Tibial nerve (tissue), 4 donors: ENCODE data around the gene SYT9. TPM values are rescaled to one million over a fixed set of nuclear protein-coding genes. Genes with fewer than 3 reads are reported as not detected.
"Not testable (repeated sequence)": the region's sequence is repeated elsewhere in the genome, so short reads cannot be mapped to it uniquely, and the experiment has no call there.

ENCODE experiments used
- DNase-seq, 2 donors: peaks; one replicate each; pipeline ENCODE4 v3.0.0-alpha.2; 2019; ENCODE audit warnings: low spot score in 2 of 2
- H3K27ac ChIP-seq, 4 donors: fragments of 200-600 bp; sonication (generic) in 3 of 4; one replicate each; pipeline ENCODE4 v1.5.1; 2017 to 2019; ENCODE audit warnings: mild to moderate bottlenecking in 1 of 4
- H3K27me3 ChIP-seq, 2 donors: fragments of 200-600 bp; sonication (generic) in 1 of 2; one replicate each; pipeline versions ENCODE4 v1.5.1 to v1.6.0; 2017 to 2019
- H3K36me3 ChIP-seq, 3 donors: fragments of 200-600 bp; sonication (generic); one replicate each; pipeline ENCODE4 v1.5.1; 2018 to 2019
- H3K4me1 ChIP-seq, 4 donors: fragments of 200-600 bp; sonication (generic) in 3 of 4; one replicate each; pipeline ENCODE4 v1.5.1; 2017 to 2019
- H3K4me3 ChIP-seq, 4 donors: fragments of 200-600 bp; sonication (generic) in 3 of 4; one replicate each; pipeline ENCODE4 v1.5.1; 2017 to 2019; ENCODE audit warnings: mild to moderate bottlenecking in 1 of 4, moderate library complexity in 1 of 4
- H3K9me3 ChIP-seq, 4 donors: fragments of 200-600 bp; sonication (generic) in 3 of 4; one replicate each; pipeline ENCODE4 v1.5.1; 2017 to 2019
- CTCF ChIP-seq, 5 experiments: fragments of 200-600 bp in 3 of 5; fragments of 450-650 bp in 2 of 5; sonication (generic) in 3 of 5; IDR thresholded peaks; one replicate each; pipeline ENCODE4 v1.5.1; 2016 to 2019; ENCODE audit warnings: antibody characterized with exemption in 5 of 5, mild to moderate bottlenecking in 3 of 5, moderate library complexity in 2 of 5
- EP300 ChIP-seq, 2 donors: sonication (generic); formaldehyde crosslinking; IDR thresholded peaks; one replicate each; pipeline ENCODE4 v1.6.1; 2017; ENCODE audit warnings: antibody characterized with exemption in 2 of 2, mild to moderate bottlenecking in 1 of 2
- POLR2A ChIP-seq, 2 donors: fragments of 450-650 bp; IDR thresholded peaks; one replicate each; pipeline ENCODE4 v1.6.1; 2017; ENCODE audit warnings: antibody characterized with exemption in 2 of 2, mild to moderate bottlenecking in 2 of 2, moderate library complexity in 2 of 2
- WGBS, 2 donors: methylation state at CpG; one replicate each; pipeline ENCODE4 v1.1.5; 2018; 5-methylcytosine and 5-hydroxymethylcytosine counted together
- small RNA-seq: library from RNA; depleted of rRNA; stranded (forward); fragments of <200 nt; gene quantifications from one replicate; pipeline ENCODE3, GENCODE V24; 2016
- total RNA-seq, 4 donors: library from RNA; depleted of rRNA; stranded (reverse); fragments of >200 nt; gene quantifications; one replicate each; pipeline ENCODE4 v1.1.0, GENCODE V29; 2016

Gene SYT9
- total RNA-seq, 4 donors from 2014 or later = 0.21 to 0.30 TPM; not detected in 2

- Histone ChIP-seq H3K27me3 (no peaks in the 10 kb centered on the region), H3K27ac (peak overlapping the region; percentile 89 to 96 (median 95))
- 1 to 5% methylated on average over 17 to 18 of the region's 31 CpGs for WGBS, 2 donors
These were observed 262.4 kb downstream of the SYT9 start for GRCh38 chr11:7514099-7514591.

GRCh38 chr11:7515447-7515886 is 263.8 kb downstream of the SYT9 start:
- Histone ChIP-seq H3K27ac (peak overlapping the region in 1 of 4 donors; percentile 15), H3K36me3 (no peaks in the 10 kb centered on the region), H3K27me3 (no peaks in the 10 kb centered on the region), H3K9me3 (no peaks in the 10 kb centered on the region), H3K4me1 (peaks cover 0 to 42% (median 27%) of the 10 kb centered on the region in 4 donors), H3K4me3 (no peak overlapping the region)
- whole genome bisulfite sequencing, 2 donors = 89 to 95% methylated on average over 1 of the region's 1 CpG
- TF ChIP-seq CTCF (IDR thresholded peaks at IDR 0.05) = no peak
- no peak for TF ChIP-seq EP300 (IDR thresholded peaks at IDR 0.05)
- TF ChIP-seq POLR2A (IDR thresholded peaks at IDR 0.05) = no peak
- DNase-seq = no peak

More at GRCh38 chr11:7514099-7514591, 262.4 kb downstream of the SYT9 start:
- no peak for DNase-seq
- Histone ChIP-seq H3K4me3 (peak overlapping the region; percentile 77 to 90 (median 88)), H3K4me1 (peaks cover 0 to 34% (median 25%) of the 10 kb centered on the region in 4 donors), H3K36me3 (no peaks in the 10 kb centered on the region), H3K9me3 (no peaks in the 10 kb centered on the region)
- TF ChIP-seq EP300 (IDR thresholded peaks at IDR 0.05) = no peak
- TF ChIP-seq POLR2A (IDR thresholded peaks at IDR 0.05) = no peak
- no peak for TF ChIP-seq CTCF (IDR thresholded peaks at IDR 0.05)

- no peak for DNase-seq
- Histone ChIP-seq H3K27ac (no peak overlapping the region), H3K36me3 (no peaks in the 10 kb centered on the region), H3K4me3 (no peak overlapping the region), H3K9me3 (no peaks in the 10 kb centered on the region), H3K27me3 (no peaks in the 10 kb centered on the region), H3K4me1 (peaks cover 0 to 44% (median 31%) of the 10 kb centered on the region in 4 donors)
- TF ChIP-seq POLR2A (IDR thresholded peaks at IDR 0.05) (no peak), CTCF (IDR thresholded peaks at IDR 0.05) (no peak), EP300 (IDR thresholded peaks at IDR 0.05) (no peak)
- 93% methylated on average over 11 to 12 of the region's 12 CpGs for WGBS, 2 donors
These were observed 264.8 kb downstream of the SYT9 start for GRCh38 chr11:7516475-7516874.

- peaks cover 0 to 42% (median 30%) of the 10 kb centered on the region in 4 donors for H3K4me1 ChIP-seq
- not testable (repeated sequence) for H3K27me3 ChIP-seq, H3K4me3 ChIP-seq, H3K9me3 ChIP-seq, H3K27ac ChIP-seq, DNase-seq, H3K36me3 ChIP-seq
- 94 to 96% methylated on average over 8 to 13 of the region's 13 CpGs for WGBS, 2 donors
These were observed 266.0 kb downstream of the SYT9 start for GRCh38 chr11:7517743-7518142.

Small RNAs within 50 kb of the gene (small RNA-seq; reads per million reads assigned to genes)
- gene MIR302E = not detected

Other genes starting within 250 kb of the SYT9 start
- gene ZNF214, start 231.6 kb upstream of the SYT9 start, total RNA-seq = 1 to 10 TPM; 4.8 to 7.2 (median 5.9) TPM
- gene NLRP14, start 231.4 kb upstream of the SYT9 start, total RNA-seq = 1 to 10 TPM in 1 of 4 donors, under 1 TPM in 2, not detected in 1; 0.30 to 1.3 (median 0.59) TPM
- gene RBMXL2, start 162.9 kb upstream of the SYT9 start, total RNA-seq = 1 to 10 TPM in 1 of 4 donors, not detected in 3; 3.5 TPM
- gene OLFML1, start 233.6 kb downstream of the SYT9 start, total RNA-seq = 10 to 100 TPM in 1 of 4 donors, 1 to 10 TPM in 3; 1.2 to 13.1 (median 6.6) TPM